HepG2 (cell line): ENCODE data around the gene MIGA2. TPM values are rescaled to one million over a fixed set of nuclear protein-coding genes. Genes with fewer than 3 reads are reported as not detected.

Experiments
- KDM5B ChIP-seq: sonication (generic); formaldehyde crosslinking; IDR thresholded peaks from 2 replicates; pipeline ENCODE4 v1.4.0; 2020; ENCODE audit warnings: missing genetic modification reagents, mild to moderate bottlenecking, borderline replicate concordance
- MYC ChIP-seq: sonication (generic); formaldehyde crosslinking; IDR thresholded peaks from 2 replicates; pipeline ENCODE4 v1.9.0; 2021; ENCODE audit warnings: missing genetic modification reagents, borderline replicate concordance
- ZBTB7B ChIP-seq: sonication (generic); formaldehyde crosslinking; IDR thresholded peaks from 2 replicates; pipeline ENCODE4 v1.4.0; 2020; ENCODE audit warnings: missing genetic modification reagents
- ZNF143 ChIP-seq: sonication (generic); formaldehyde crosslinking; IDR thresholded peaks from 2 replicates; pipeline ENCODE4 v1.4.0; 2020; ENCODE audit warnings: missing genetic modification reagents
- ZNF550 ChIP-seq: sonication (generic); formaldehyde crosslinking; IDR thresholded peaks from 2 replicates; pipeline ENCODE4 v1.4.0; 2020; ENCODE audit warnings: mild to moderate bottlenecking, missing genetic modification reagents, borderline replicate concordance
- polyA plus RNA-seq, 8 experiments: library from polyadenylated mRNA; depleted of rRNA in 3 of 8; stranded (reverse) in 7 of 8; unstranded in 1 of 8; fragments of >200 nt; fragmentation: Illumina TruSeq in 4 of 8; extraction: Trizol in 4 of 8; gene quantifications; 2 replicates each; pipeline versions ENCODE4 v1.2.1 to v1.2.3, GENCODE V29; 2011 to 2016; ENCODE audit warnings: low read depth in 4 of 8, missing spikeins in 1 of 8, mixed read lengths in 1 of 8; ENCODE audit not compliant: insufficient read depth in 1 of 8
- total RNA-seq, 5 experiments: library from RNA; depleted of rRNA; stranded (reverse); fragments of >200 nt; fragmentation: Illumina TruSeq; extraction: Trizol; gene quantifications; 2 replicates each; pipeline ENCODE4 v1.2.3, GENCODE V29; 2016; ENCODE audit warnings: low read depth in 1 of 5
- TF ChIP-seq, protein P1 (sequence below): sonication (generic); formaldehyde crosslinking; IDR thresholded peaks from 2 replicates; pipeline ENCODE4 v1.5.1; 2020; ENCODE audit warnings: mild to moderate bottlenecking, missing genetic modification reagents, moderate library complexity
- TF ChIP-seq, protein P2 (sequence below): sonication (generic); formaldehyde crosslinking; IDR thresholded peaks from 2 replicates; pipeline ENCODE4 v1.8.0; 2022; ENCODE audit warnings: mild to moderate bottlenecking, missing genetic modification reagents, borderline replicate concordance
- TF ChIP-seq, protein P3 (sequence below): sonication (generic); formaldehyde crosslinking; IDR thresholded peaks from 2 replicates; pipeline ENCODE4 v1.4.0; 2020; ENCODE audit warnings: mild to moderate bottlenecking, missing genetic modification reagents, borderline replicate concordance

MIGA2 gene
- total and polyA plus RNA-seq, 2 of the 13 experiments (the other 11 are each of a cell fraction or from before 2014, with no cell fraction given), result 10.8 to 17.1 TPM

DNA sequence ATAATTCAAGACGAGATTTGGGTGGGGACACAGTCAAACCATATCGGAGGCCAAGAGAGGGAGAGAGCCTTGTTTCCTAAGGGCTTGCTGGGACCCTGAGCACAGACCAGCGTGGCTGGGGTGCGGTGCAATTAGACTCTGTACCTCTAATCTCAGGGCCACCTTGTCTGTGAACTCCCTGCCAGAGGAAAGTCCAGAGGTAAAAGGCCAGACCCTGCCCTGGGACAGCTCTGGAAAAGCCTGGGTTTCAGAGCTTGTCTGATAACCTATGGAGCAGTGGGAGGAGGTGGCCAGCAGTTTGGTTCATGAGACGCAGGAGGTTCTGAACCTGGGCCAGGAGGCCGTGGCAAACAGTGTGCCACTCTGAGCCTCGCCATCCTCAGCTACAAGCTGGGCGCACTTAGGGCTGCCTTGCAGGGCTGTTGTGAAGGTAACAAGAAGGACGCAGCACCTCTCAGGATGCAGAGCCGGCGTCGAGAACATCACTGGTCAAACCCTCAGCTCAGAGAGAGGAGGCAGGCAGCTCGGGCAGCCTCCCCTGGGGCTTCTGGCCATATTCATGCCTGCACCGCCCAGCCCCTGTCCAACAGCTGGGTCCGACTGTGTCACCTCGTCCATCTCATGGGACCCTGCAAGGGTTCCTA lies 39.7 kb downstream of the MIGA2 start (continued):
- TF ChIP-seq, protein P1, sequence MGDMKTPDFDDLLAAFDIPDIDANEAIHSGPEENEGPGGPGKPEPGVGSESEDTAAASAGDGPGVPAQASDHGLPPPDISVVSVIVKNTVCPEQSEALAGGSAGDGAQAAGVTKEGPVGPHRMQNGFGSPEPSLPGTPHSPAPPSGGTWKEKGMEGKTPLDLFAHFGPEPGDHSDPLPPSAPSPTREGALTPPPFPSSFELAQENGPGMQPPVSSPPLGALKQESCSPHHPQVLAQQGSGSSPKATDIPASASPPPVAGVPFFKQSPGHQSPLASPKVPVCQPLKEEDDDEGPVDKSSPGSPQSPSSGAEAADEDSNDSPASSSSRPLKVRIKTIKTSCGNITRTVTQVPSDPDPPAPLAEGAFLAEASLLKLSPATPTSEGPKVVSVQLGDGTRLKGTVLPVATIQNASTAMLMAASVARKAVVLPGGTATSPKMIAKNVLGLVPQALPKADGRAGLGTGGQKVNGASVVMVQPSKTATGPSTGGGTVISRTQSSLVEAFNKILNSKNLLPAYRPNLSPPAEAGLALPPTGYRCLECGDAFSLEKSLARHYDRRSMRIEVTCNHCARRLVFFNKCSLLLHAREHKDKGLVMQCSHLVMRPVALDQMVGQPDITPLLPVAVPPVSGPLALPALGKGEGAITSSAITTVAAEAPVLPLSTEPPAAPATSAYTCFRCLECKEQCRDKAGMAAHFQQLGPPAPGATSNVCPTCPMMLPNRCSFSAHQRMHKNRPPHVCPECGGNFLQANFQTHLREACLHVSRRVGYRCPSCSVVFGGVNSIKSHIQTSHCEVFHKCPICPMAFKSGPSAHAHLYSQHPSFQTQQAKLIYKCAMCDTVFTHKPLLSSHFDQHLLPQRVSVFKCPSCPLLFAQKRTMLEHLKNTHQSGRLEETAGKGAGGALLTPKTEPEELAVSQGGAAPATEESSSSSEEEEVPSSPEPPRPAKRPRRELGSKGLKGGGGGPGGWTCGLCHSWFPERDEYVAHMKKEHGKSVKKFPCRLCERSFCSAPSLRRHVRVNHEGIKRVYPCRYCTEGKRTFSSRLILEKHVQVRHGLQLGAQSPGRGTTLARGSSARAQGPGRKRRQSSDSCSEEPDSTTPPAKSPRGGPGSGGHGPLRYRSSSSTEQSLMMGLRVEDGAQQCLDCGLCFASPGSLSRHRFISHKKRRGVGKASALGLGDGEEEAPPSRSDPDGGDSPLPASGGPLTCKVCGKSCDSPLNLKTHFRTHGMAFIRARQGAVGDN, result peak; percentile 50
- TF ChIP-seq, protein P2, sequence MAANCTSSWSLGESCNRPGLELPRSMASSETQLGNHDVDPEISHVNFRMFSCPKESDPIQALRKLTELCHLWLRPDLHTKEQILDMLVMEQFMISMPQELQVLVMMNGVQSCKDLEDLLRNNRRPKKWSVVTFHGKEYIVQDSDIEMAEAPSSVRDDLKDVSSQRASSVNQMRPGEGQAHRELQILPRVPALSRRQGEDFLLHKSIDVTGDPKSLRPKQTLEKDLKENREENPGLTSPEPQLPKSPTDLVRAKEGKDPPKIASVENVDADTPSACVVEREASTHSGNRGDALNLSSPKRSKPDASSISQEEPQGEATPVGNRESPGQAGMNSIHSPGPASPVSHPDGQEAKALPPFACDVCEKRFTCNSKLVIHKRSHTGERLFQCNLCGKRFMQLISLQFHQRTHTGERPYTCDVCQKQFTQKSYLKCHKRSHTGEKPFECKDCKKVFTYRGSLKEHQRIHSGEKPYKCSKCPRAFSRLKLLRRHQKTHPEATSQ (CRISPR knock-in tag), result peak; percentile 83; the same call in 1 of the 2 replicates
- TF ChIP-seq ZBTB7B (CRISPR knock-in tag) (0 out of 2 replicates have a peak, but pooled peaks have one; percentile 16), ZNF550 (no peak), KDM5B (CRISPR knock-in tag) (no peak), MYC (CRISPR knock-in tag) (0 out of 2 replicates have a peak, but pooled peaks have one; percentile 24), ZNF143 (CRISPR knock-in tag) (0 out of 2 replicates have a peak, but pooled peaks have one; percentile 24)
- TF ChIP-seq, protein P3, sequence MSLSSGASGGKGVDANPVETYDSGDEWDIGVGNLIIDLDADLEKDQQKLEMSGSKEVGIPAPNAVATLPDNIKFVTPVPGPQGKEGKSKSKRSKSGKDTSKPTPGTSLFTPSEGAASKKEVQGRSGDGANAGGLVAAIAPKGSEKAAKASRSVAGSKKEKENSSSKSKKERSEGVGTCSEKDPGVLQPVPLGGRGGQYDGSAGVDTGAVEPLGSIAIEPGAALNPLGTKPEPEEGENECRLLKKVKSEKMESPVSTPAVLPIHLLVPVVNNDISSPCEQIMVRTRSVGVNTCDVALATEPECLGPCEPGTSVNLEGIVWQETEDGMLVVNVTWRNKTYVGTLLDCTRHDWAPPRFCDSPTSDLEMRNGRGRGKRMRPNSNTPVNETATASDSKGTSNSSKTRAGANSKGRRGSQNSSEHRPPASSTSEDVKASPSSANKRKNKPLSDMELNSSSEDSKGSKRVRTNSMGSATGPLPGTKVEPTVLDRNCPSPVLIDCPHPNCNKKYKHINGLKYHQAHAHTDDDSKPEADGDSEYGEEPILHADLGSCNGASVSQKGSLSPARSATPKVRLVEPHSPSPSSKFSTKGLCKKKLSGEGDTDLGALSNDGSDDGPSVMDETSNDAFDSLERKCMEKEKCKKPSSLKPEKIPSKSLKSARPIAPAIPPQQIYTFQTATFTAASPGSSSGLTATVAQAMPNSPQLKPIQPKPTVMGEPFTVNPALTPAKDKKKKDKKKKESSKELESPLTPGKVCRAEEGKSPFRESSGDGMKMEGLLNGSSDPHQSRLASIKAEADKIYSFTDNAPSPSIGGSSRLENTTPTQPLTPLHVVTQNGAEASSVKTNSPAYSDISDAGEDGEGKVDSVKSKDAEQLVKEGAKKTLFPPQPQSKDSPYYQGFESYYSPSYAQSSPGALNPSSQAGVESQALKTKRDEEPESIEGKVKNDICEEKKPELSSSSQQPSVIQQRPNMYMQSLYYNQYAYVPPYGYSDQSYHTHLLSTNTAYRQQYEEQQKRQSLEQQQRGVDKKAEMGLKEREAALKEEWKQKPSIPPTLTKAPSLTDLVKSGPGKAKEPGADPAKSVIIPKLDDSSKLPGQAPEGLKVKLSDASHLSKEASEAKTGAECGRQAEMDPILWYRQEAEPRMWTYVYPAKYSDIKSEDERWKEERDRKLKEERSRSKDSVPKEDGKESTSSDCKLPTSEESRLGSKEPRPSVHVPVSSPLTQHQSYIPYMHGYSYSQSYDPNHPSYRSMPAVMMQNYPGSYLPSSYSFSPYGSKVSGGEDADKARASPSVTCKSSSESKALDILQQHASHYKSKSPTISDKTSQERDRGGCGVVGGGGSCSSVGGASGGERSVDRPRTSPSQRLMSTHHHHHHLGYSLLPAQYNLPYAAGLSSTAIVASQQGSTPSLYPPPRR (CRISPR knock-in tag), result no peak
